ENCODE data around the gene C19orf47. TPM values are rescaled to one million over a fixed set of nuclear protein-coding genes. Genes with fewer than 3 reads are reported as not detected.

The C19orf47 gene
- polyA plus RNA-seq, 1 donor from 2014 or later: 22.8 TPM

- H3K27me3 ChIP-seq (ENCODE audit: insufficient read depth, low read depth, low read length): no peaks in the 10 kb centered on the region
- no peak overlapping the region for H3K9ac ChIP-seq (ENCODE audit: low read length)
- H3F3A ChIP-seq (ENCODE audit: insufficient read depth, low read length, poor library complexity, severe bottlenecking): no peaks in the 10 kb centered on the region
- peaks cover 34% of the 10 kb centered on the region for H3K79me2 ChIP-seq (replicated peaks; ENCODE audit: insufficient read depth, low read length)
- H3K27ac ChIP-seq (ENCODE audit: low read length): no peak overlapping the region
- no peak for TF ChIP-seq POLR2AphosphoS5 (IDR thresholded peaks at IDR 0.05)
- TF ChIP-seq RAD21 (conservative IDR thresholded peaks at IDR 0.05): no peak
- no peak for TF ChIP-seq EZH2 (IDR thresholded peaks at IDR 0.05; ENCODE audit: borderline replicate concordance, insufficient read depth, low read length, poor library complexity, severe bottlenecking)
- TF ChIP-seq EP300 (conservative IDR thresholded peaks at IDR 0.05; ENCODE audit: poor library complexity, severe bottlenecking): no peak
- no peak for TF ChIP-seq TAF1 (IDR thresholded peaks at IDR 0.05; ENCODE audit: low read depth)
- TF ChIP-seq MXI1 (conservative IDR thresholded peaks at IDR 0.05; ENCODE audit: poor library complexity, severe bottlenecking): no peak
- H3K9me3 ChIP-seq (ENCODE audit: low read length): no peaks in the 10 kb centered on the region
- peaks cover 11% of the 10 kb centered on the region for H3K36me3 ChIP-seq (ENCODE audit: insufficient read depth, low read length)
- H3K9me2 ChIP-seq (ENCODE audit: insufficient read depth, low read length): no peaks in the 10 kb centered on the region
- H2AFZ ChIP-seq (ENCODE audit: low read depth, low read length): no peak overlapping the region
- H3K4me2 ChIP-seq (ENCODE audit: low read length): no peak overlapping the region
- H4K20me1 ChIP-seq (ENCODE audit: insufficient read depth): peaks cover 3% of the 10 kb centered on the region
- H3K4me3 ChIP-seq (ENCODE audit: low read length): no peak overlapping the region
These were observed 21.6 kb upstream of the C19orf47 start for GRCh38 chr19:40369797-40370196.

GRCh38 chr19:40367577-40368434 is 19.6 kb upstream of the C19orf47 start:
- Histone ChIP-seq H3K4me2 (ENCODE audit: low read length) (no peak overlapping the region), H3K9me3 (ENCODE audit: low read length) (no peaks in the 10 kb centered on the region), H3K79me2 (replicated peaks; ENCODE audit: insufficient read depth, low read length) (peaks cover 34% of the 10 kb centered on the region), H2AFZ (ENCODE audit: low read depth, low read length) (no peak overlapping the region), H3K9ac (ENCODE audit: low read length) (peak overlapping the region; percentile 93), H3K36me3 (ENCODE audit: insufficient read depth, low read length) (peaks cover 3% of the 10 kb centered on the region), H4K20me1 (ENCODE audit: insufficient read depth) (peaks cover 3% of the 10 kb centered on the region), H3K4me3 (ENCODE audit: low read length) (peak overlapping the region; percentile 85), H3K27ac (ENCODE audit: low read length) (peak overlapping the region; percentile 92), H3K27me3 (ENCODE audit: insufficient read depth, low read depth, low read length) (no peaks in the 10 kb centered on the region), H3K9me2 (ENCODE audit: insufficient read depth, low read length) (no peaks in the 10 kb centered on the region), H3F3A (ENCODE audit: insufficient read depth, low read length, poor library complexity, severe bottlenecking) (no peaks in the 10 kb centered on the region)
- TF ChIP-seq MXI1 (conservative IDR thresholded peaks at IDR 0.05; ENCODE audit: poor library complexity, severe bottlenecking) (no peak), EZH2 (IDR thresholded peaks at IDR 0.05; ENCODE audit: borderline replicate concordance, insufficient read depth, low read length, poor library complexity, severe bottlenecking) (no peak), RAD21 (conservative IDR thresholded peaks at IDR 0.05) (no peak), SMC3 (conservative IDR thresholded peaks at IDR 0.05; ENCODE audit: poor library complexity) (no peak), TAF1 (IDR thresholded peaks at IDR 0.05; ENCODE audit: low read depth) (no peak), EP300 (conservative IDR thresholded peaks at IDR 0.05; ENCODE audit: poor library complexity, severe bottlenecking) (no peak), CTCF (IDR thresholded peaks at IDR 0.05; ENCODE audit: poor library complexity, severe bottlenecking) (no peak), POLR2AphosphoS5 (IDR thresholded peaks at IDR 0.05) (no peak), REST (IDR thresholded peaks at IDR 0.05; ENCODE audit: borderline replicate concordance) (no peak)

Data from neural cell (in vitro differentiated cells).